IMR-90 (cell line): ENCODE data around the gene TMEM72. TPM values are rescaled to one million over a fixed set of nuclear protein-coding genes. Genes with fewer than 3 reads are reported as not detected.

ENCODE experiments used
- polyA plus RNA-seq, 3 experiments: library from polyadenylated mRNA; depleted of rRNA; stranded (reverse); fragments of >200 nt; gene quantifications; 2 replicates each; pipeline ENCODE4 v1.2.3, GENCODE V29; 2012; ENCODE audit warnings: low replicate concordance in 1 of 3
- total RNA-seq: library from RNA; depleted of rRNA; stranded (reverse); fragments of >200 nt; gene quantifications from 2 replicates; pipeline ENCODE4 v1.2.3, GENCODE V29; 2012; rRNA removed

TMEM72 gene
- total and polyA plus RNA-seq, 2 of the 4 experiments (the other 2 are of a cell fraction): not detected

Other genes with a start within 250 kb of the TMEM72 start
- gene RASSF4, start 48.5 kb downstream of the TMEM72 start, total RNA-seq: 5.9 and 6.1 TPM in 2 replicates
- gene RASSF4, start 48.5 kb downstream of the TMEM72 start, polyA plus RNA-seq (2012; rRNA removed): 8.6 and 10.1 TPM in 2 replicates
- gene DEPP1, start 67.5 kb downstream of the TMEM72 start, total RNA-seq: 11.7 and 13.6 TPM in 2 replicates
- 19.7 and 30.0 TPM in 2 replicates for gene DEPP1, start 67.5 kb downstream of the TMEM72 start, polyA plus RNA-seq (2012; rRNA removed)
- gene ZNF22, start 89.6 kb downstream of the TMEM72 start, total RNA-seq: 12.4 and 18.6 TPM in 2 replicates
- gene ZNF22, start 89.6 kb downstream of the TMEM72 start, polyA plus RNA-seq (2012; rRNA removed): 8.4 and 10.6 TPM in 2 replicates